GM12872 (cell line): ENCODE measurements around the gene GPC4.

Experiments used
- CTCF ChIP-seq: IDR thresholded peaks from 3 replicates; pipeline ENCODE4 v1.5.1; 2011; ENCODE audit warnings: low read depth, mild to moderate bottlenecking, low read length, moderate library complexity; ENCODE audit not compliant: insufficient read depth

GPC4 gene

GRCh38 chrX:133337250-133337649 is 78.0 kb downstream of the GPC4 start:
- TF ChIP-seq CTCF = no peak

GRCh38 chrX:133335027-133335426 is 80.3 kb downstream of the GPC4 start:
- peak; percentile 41; the same call in 2 of the 3 replicates for TF ChIP-seq CTCF

- no peak for TF ChIP-seq CTCF
Observed at GRCh38 chrX:133333154-133333750, 82.0 kb downstream of the GPC4 start.

GRCh38 chrX:133332737-133333136 is 82.6 kb downstream of the GPC4 start:
- no peak for TF ChIP-seq CTCF

GRCh38 chrX:133330956-133331355 is 84.3 kb downstream of the GPC4 start:
- no peak for TF ChIP-seq CTCF

- TF ChIP-seq CTCF = no peak
Observed at GRCh38 chrX:133325422-133325821, 89.9 kb downstream of the GPC4 start.

- TF ChIP-seq CTCF = no peak
Observed at GRCh38 chrX:133323431-133323830, 91.9 kb downstream of the GPC4 start.
